Mammary epithelial cell (primary cell): ENCODE data around the gene ABCC3.

Experiments
- CTCF ChIP-seq, 2 donors: IDR thresholded peaks in 1 of 2; conservative IDR thresholded peaks in 1 of 2; 2 replicates each; pipeline ENCODE4 v1.5.1; 2011 to 2012; ENCODE audit warnings: inconsistent platforms in 2 of 2, low read length in 2 of 2, mild to moderate bottlenecking in 2 of 2, control low read depth in 1 of 2, low read depth in 1 of 2; ENCODE audit not compliant: insufficient read depth in 1 of 2; ENCODE audit errors: extremely low read depth in 1 of 2
- EZH2 ChIP-seq: IDR thresholded peaks from 2 replicates; pipeline ENCODE4 v1.6.1; 2012; ENCODE audit warnings: low read length, inconsistent platforms, borderline replicate concordance

DNA sequence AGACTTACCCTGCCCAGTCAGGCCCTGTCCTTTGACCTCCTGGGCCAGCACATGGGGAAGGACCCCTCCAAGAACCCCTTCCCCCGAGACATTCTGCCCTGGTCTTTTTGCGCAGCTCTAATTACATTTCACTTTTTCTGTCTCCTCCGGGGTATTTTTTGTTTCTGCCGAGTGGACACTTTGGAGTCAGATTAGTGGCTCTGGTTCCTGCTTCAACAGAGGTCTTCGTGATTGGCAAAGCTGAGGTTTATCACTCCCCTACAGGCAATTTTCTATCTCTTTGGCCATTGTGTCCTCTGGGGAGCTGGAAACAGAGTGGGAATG is 49.6 kb downstream of the ABCC3 start:
- no peak for TF ChIP-seq CTCF (conservative IDR thresholded peaks at IDR 0.05 in 1 of 2, IDR thresholded peaks at IDR 0.05 in 1 of 2; ENCODE audit: extremely low read depth in 1 of 2, insufficient read depth in 1 of 2, low read depth in 1 of 2, low read length in 2 of 2)
- TF ChIP-seq EZH2 = no peak
